HG03097 (cell line): ENCODE data around the gene CYP46A1.

Experiments
- ATAC-seq: cut with Tn5 transposase; IDR thresholded peaks from one replicate; pipeline ENCODE4 v1.9.1; 2021; ENCODE audit not compliant: unreplicated experiment, low FRiP score

The CYP46A1 gene

DNA sequence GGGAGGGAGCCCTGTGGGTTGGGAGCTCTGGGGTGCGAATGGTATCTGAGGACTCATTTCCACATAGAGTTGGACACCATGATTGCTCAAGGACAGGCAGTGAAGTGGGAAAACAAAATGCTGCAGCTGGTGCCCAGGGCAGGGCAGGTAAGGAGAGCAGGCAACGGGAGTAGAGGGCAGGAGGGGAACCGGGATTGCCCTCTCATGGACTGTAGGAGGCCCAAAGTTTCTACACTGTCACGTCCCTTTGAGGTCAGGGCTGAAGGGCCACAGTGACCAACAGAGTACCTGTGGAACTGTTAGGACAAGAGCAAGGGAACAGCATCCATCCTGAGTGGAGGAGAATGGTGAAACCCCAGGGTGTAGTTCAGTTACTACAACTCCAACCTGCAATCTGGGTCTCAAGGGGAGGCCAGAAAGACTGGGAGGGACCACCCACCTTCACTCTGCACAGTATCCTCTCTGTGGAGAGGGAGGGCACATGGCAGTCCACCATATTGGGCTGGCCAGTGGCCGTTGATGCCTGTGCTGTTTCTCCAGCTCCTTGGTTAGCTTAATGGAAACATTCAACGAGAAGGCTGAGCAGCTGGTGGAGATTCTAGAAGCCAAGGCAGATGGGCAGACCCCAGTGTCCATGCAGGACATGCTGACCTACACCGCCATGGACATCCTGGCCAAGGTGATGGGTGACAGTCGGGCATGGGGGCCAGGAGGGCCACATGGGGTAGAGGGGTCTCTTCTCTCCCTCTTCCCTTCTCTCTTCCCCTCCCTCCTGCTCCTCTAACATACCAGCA lies 22.2 kb downstream of the CYP46A1 start:
- ATAC-seq: no peak

DNA sequence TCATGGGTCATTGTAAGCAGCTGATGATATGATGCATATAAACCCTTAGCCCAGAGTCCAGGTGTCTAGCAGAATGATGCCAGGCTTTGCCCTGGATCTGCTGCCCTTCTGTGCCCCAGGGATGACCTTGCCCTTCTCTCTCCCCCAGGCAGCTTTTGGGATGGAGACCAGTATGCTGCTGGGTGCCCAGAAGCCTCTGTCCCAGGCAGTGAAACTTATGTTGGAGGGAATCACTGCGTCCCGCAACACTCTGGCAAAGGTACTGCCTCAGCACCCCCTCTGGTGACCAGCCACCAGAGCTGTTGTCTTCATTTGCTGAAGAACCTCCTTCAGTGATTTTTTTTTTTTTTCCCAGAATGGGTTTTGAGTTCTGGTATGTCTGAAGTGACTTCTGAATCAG lies 23.3 kb downstream of the CYP46A1 start:
- ATAC-seq: no peak

DNA sequence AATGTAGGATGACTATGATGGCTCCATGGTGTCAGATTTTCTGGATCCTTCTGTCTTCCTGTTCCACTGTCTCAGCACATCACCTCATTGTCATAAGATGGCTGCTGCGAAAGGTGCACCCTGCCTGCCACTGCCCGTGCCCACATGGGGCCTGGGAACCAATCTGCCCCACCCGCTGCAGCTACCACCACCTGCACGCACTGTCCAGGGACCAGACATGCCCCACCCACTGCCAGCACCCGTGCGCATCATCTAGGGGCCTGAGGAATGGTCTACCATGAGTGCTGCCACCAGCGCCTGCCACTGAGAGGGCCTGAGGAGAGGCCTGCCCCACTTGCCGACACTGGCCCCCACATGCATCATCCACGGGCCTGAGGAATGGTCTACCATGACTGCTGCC lies 23.8 kb downstream of the CYP46A1 start:
- no peak for ATAC-seq

DNA sequence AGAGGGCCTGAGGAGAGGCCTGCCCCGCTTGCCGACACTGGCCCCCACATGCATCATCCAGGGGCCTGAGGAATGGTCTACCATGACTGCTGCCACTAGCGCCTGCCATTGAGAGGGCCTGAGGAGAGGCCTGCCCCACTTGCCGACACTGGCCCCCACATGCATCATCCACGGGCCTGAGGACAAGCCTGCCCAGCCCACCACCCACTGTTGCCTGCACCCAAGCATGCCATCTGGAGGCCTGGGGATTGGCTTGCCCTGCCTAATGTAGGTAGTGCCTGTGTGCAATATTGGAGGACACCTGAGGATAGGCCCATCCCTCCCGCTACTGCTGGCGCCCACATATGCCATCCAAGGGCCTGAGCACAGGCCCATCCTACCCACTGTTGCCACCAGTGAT lies 24.4 kb downstream of the CYP46A1 start:
- no peak for ATAC-seq

DNA sequence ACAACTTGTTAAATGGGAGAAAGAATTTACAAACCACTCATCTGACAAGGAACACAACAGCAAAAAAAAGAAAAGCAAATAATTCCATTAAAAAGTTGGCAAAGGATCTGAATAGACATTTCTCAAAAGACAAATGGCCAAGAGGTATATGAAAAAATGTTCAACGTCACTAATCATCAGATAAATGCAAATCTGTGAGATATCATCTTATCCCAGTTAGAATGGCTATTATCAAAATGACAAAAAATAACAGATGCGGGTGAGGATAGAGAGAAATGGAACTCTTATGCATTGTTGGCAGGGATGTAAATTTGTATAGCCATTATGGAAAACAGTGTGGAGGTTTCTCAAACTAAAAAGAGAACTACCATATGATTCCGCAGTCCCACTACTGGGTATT lies 29.9 kb downstream of the CYP46A1 start:
- no peak for ATAC-seq

DNA sequence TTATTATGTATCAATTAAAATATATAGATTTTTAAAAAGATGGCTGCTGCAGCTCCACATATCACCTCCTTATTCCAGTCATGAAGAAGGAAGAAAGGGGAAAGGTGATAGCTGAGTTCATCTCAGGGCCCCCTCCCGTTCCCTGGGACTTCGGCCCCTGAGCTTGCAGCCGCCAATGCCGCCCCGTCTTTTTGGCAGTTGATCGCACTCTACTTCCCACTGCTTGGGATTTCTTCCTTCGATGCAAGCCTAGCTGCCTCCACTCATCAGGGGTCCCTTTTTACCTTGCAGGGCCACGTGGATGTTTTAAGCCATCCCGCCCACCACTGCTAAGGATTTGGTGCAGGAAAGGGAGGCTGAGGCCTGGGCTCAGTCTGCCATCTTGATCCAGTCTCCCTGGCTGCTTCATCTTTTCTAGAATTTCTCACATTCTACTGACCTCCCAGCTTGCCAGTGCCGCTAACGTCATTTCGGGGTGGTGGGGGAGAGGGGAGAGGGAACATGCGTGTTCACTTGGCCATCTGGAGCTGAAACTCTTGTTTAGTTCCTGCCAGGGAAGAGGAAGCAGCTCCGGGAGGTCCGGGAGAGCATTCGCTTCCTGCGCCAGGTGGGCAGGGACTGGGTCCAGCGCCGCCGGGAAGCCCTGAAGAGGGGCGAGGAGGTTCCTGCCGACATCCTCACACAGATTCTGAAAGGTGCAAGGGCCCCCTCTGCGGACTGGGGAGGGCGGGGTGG lies 31.3 kb downstream of the CYP46A1 start:
- no peak for ATAC-seq

DNA sequence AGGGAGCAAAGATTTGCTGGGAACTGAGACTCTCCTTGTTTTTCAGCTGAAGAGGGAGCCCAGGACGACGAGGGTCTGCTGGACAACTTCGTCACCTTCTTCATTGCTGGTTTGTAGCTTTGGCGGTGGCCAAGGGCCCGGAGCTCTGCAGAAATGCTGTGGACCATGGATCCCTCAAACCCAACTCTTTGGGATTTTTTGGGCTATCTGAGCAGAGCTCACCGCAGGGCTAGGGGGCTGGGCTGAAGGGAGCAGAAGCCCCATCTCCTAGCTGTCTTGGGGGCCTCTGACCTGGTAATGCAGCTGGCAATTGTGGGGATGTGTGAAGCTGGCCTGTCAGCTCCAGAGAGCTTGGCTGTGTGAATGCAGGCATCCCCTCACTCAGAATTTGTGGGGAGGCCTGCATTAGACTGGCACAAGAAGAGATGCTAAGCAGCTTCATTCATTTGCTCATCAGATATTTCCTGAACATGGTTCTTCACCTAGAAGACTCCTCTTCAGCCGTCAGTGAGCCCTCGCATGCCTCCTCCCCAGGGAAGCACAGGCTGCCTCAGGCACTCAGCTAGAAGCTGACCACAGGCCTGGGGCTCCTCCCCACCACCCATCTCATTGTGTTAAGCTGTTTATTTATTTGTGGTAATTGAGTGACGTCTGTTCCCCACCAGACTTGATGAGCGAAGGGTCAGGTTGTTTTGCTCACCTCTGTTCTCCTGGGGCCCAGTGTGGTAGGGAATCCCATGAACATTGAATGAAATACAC lies 32.2 kb downstream of the CYP46A1 start:
- no peak for ATAC-seq

DNA sequence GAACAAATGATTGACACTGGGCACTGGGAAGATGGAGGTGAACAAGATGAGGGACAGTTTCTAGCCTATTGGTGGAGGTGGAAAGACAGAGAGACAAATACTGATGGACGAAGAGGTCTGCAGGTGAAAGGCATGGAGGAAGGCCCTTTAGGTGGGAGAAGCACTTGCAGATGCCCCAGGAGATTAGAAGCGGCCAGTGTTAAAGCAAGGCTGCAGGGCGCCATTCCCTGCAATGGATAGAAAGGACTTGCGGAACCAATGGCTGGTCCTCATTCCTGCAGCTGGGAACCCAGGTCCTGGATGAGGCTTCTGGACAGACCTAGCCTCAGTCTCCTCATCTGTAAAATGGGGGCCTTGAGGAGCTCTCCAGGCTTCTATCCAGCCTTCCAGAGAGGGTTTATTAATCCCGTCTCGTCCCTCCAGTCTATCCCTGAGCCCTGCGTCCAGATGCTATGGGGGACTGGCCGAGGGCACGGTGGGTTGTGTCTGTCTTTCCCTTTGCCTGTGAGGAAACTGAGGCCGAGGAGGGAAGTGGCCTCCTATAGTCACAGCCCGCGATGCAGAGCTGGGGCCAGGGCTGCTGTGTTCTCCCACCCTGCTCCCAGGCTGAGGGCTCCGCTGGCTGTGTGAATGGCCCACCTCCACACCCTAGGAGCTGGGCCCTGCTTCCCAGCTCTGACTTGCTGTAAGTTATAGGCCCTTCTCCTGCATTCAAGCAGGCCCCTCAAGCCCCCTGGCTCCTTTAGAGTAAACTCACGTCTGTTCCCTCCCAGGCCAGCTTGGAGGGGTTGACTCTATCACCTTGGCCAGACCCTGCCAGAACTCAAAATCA lies 33.0 kb downstream of the CYP46A1 start:
- no peak for ATAC-seq

DNA sequence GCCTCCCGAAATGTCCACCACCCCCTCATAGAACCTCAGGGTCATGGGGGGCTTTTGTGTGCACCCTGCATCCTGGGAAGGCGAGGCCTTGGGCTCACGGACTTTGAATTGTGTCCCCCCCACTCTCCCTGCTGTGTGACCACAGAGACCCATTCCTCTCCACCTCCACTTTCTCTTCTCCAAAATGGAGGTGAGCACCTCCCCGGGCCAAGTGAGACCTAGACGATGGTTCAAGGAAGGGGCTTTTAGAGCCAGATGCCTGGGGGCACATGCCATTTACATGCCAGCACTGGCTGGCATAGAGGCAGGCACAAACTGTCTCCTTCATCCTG lies 33.5 kb downstream of the CYP46A1 start:
- no peak for ATAC-seq

DNA sequence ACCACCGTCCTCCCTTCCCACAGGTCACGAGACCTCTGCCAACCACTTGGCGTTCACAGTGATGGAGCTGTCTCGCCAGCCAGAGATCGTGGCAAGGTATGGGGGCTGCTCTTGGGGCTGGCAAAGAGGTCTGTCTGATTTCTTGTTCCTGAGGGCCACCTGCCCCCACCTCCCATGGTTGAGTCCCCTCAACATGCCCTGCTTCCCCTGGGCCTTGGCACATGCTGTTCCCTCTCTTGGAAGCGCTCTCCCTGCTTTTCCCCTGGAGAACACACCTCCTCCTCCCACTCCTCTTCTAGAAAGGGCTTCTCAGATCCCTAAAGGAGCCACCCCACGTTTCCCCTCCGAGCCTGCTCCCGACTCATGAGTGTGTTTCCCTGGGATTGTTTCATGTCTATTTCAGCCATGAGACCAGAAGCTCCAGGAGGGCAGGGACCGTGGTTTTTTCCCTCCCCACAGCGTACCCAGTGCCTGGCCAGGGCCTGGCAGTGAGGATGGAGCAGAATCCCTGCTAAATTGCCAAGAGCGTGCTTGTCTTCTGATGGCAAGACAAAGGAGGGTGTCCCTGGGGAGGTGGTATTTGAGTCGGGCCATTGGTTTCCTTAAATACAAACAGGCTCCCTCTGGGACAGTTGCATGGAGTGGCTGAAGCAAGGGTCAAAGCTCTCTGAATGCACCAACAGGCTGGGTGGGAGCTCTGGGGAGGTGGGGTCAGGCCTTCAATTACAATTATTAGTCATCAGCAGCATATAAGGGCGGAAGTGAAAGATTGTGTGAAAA lies 34.1 kb downstream of the CYP46A1 start:
- peak; percentile 59 for ATAC-seq

DNA sequence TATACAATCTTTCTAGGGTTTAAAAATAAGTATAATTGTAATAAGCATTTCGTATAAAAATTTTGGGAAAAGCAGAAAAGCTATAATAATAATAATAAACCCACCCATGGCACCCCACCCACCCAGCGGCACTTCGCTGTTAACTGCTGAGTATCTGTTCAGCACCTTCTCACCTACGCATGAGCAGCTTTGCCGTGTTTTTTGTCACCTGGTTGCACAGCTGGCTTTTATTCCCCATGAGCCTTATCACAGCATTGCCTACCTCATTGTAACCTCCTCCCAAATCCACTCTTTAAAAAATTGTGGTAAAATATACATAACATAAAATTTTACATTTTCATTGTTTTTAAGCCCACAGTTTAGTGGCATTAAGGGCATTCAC lies 34.7 kb downstream of the CYP46A1 start:
- ATAC-seq: no peak

DNA sequence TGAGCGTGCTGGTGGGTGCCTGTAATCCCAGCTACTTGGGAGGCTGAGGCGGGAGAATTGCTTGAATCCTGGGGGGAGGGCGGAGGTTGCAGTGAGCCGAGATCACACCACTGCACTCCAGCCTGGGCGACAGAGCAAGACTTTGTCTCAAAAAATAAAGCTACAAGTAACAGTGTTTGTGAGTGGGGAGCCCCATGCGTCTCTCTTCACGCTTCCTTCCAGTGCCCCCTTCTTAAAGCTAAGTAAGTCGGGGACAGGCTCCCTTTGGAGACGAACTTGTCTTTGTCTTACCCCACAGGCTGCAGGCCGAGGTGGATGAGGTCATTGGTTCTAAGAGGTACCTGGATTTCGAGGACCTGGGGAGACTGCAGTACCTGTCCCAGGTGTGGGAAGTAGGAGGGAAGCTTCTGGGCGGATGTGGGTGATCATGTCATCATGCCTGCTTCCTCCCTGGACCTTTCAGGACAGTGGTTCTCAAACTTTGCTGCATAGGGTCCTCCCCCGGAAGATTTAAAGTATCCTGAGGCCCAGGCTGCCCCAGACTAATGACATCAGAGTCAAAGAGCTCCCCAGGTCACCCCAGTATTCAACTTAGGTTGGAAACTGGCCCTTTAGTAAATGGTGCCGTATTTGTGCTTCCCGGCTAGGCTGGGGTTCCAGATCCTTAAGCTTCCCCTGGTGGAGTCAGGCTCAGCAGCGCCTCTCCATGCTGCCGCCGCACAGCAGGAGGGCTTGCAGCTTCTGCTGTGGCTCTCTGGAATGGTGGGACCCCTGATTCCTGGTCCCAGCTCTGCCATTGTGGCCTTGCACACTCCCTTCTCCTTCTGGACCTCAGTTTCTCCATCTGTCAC lies 37.1 kb downstream of the CYP46A1 start:
- no peak for ATAC-seq

DNA sequence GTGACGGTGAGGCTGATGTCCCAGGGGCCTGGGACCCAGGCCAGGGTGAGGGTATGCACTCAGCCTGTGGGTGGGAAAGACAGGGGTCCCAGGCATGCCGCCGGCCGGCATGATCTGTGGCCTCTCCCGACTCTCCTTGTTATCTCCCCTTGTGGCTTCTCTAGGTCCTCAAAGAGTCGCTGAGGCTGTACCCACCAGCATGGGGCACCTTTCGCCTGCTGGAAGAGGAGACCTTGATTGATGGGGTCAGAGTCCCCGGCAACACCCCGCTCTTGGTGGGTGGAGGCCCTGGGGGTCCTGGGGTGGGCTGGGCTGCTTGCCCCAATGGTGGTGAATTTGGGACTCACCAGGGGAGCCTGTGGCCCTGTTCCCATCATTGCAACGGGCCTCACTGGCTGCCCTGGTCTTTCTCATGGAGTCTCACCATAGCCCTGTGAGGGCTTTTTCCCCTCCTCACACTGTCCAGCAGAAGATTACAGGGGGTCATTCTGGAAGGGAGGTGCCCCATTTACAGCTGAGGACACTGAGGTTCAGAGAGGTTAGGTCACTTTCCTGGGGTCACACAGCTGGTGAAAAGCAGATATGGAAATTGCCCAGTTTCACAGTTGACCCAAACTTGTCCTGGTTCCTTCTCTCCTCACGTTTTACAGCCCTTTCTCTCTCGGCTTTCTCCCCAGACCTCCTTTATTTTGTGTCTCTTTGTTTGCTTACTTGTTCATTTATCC lies 37.9 kb downstream of the CYP46A1 start:
- no peak for ATAC-seq

DNA sequence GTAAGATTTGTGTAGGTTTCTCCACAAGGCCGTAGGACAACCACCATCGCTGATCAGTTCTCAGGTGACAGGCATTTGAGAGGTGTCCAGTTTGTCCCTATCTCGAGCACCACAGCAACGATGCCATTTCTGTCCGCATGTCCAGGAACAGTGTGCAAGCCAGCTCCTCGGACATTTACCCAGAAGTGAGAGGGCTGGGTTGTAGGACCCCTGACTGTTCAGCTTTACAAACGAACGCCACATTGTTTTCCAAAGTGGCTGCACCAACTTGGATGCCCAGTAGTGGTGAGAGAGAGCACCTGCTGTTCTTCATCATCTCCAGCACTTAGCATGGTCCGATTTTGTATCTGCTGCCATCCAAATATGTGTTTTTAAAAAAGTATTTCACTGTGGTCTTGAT lies 38.6 kb downstream of the CYP46A1 start:
- ATAC-seq: no peak

DNA sequence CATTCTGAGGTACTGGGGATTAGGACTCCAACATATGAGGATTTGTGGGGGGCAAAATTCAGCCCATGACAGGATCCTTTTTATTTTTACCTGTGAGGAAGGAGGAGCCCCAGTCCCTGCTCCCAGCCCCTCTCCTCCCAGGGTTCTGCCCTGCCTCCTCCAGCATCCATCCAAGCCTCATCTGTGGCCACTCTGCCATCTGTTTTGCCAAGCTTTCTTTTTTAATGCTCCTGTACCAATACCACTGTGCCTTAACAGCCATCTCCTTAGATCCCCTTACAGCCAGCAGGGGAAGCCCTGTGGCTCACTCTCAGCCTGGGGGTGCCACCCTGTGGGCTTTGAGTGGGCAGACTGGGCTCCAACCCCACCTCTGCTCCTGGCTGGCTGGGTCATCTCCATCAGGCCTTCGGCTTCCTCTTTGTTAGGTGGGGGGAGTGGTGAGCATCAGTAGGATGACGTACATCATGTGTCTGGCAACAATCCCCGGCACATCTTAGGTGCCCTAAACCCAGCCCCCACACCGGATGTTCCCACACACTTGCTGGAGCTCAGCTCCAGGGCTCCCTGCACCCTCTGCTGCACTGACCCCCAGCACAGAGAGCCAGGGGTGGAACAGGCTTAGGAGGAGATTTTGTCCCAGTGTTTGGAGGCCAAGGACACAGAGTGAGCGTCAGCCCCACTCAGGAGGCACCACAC lies 40.2 kb downstream of the CYP46A1 start:
- no peak for ATAC-seq

DNA sequence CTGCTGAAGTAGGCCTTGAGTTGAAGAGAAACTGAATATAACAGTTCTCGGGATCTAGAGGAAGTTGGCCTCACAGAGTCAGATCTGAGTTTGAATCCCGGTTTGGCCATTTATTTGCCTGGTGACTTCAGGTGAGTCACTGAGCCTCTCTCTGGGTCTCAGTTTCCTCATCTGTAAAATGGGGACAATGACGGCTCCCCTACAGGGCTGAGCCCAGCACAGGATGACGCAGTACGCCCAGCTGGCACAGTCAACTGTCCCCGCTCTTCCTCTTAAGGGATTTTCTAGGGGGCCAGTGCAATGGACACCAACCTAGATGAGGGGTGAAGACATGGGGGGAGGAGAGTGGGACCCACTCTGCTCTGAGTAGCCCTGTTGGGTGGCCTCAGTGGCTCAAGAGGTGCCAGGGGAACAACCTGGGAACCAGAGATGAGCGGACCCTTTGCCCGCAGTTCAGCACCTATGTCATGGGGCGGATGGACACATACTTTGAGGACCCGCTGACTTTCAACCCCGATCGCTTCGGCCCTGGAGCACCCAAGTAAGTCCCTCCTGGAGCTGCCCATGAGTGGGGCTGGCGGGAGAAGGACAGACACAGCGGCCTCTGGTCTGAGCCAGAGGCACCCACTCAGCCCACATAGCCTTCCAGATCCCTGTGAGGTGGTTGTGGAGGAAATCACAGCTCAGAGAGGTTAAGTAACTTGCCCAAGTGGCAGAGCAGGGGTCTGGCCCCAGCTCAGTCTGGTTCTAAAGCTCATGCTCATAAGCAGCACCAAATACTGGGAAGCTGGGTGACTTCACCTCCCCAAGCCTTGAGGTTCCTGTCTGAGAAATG lies 41.1 kb downstream of the CYP46A1 start:
- ATAC-seq: no peak
